Natural killer cell (primary cell): Measurements from ENCODE around the gene PNLIP. TPM values are rescaled to one million over a fixed set of nuclear protein-coding genes. Genes with fewer than 3 reads are reported as not detected.

Experiments used
- ATAC-seq, 3 donors: fragments of 150-1000 bp in 2 of 3; fragments of 200-7000 bp in 1 of 3; cut with Tn5 transposase; 1 replicate in 1 of 3; 2 replicates in 2 of 3; pipeline ENCODE4 v1.10.0; 2021; ENCODE audit warnings: mild to moderate bottlenecking in 2 of 3, moderate library complexity in 2 of 3
- DNase-seq, 2 donors: peaks; one replicate each; pipeline versions ENCODE4 v3.0.0 to v3.0.0-alpha.2; 2013 to 2021; ENCODE audit warnings: mixed read lengths in 1 of 2
- H3K27ac ChIP-seq: one replicate; pipeline ENCODE4 v1.5.1; 2013; ENCODE audit warnings: mild to moderate bottlenecking, low read length
- H3K27me3 ChIP-seq: one replicate; pipeline ENCODE4 v1.6.1; 2013; ENCODE audit warnings: low read length; ENCODE audit not compliant: control insufficient read depth, insufficient read depth
- H3K36me3 ChIP-seq: one replicate; pipeline ENCODE4 v1.6.1; 2013; ENCODE audit warnings: low read length; ENCODE audit not compliant: control insufficient read depth, insufficient read depth
- H3K4me1 ChIP-seq: one replicate; pipeline ENCODE4 v1.6.1; 2013; ENCODE audit warnings: low read length; ENCODE audit not compliant: control insufficient read depth, insufficient read depth
- H3K4me3 ChIP-seq: one replicate; pipeline ENCODE4 v1.5.1; 2013; ENCODE audit warnings: low read length
- H3K9me3 ChIP-seq: one replicate; pipeline ENCODE4 v1.6.1; 2013; ENCODE audit warnings: low read length; ENCODE audit not compliant: control insufficient read depth, insufficient read depth
- H3K27ac Mint-ChIP-seq, 2 donors: one replicate each; pipeline ENCODE4 v1.8.0; 2022; ENCODE audit warnings: mild to moderate bottlenecking in 2 of 2, mixed read lengths in 2 of 2, moderate library complexity in 1 of 2
- H3K27me3 Mint-ChIP-seq, 2 donors: one replicate each; pipeline ENCODE4 v1.8.0; 2022; ENCODE audit warnings: low read depth in 2 of 2, mixed read lengths in 2 of 2
- H3K36me3 Mint-ChIP-seq: one replicate; pipeline ENCODE4 v1.8.0; 2022; ENCODE audit warnings: mixed read lengths
- H3K4me1 Mint-ChIP-seq, 2 donors: one replicate each; pipeline ENCODE4 v1.8.0; 2022; ENCODE audit warnings: mixed read lengths in 2 of 2
- H3K4me3 Mint-ChIP-seq: one replicate; pipeline ENCODE4 v1.8.0; 2022; ENCODE audit warnings: mild to moderate bottlenecking, moderate library complexity, mixed read lengths
- H3K9me3 Mint-ChIP-seq, 2 donors: one replicate each; pipeline ENCODE4 v1.8.0; 2022; ENCODE audit warnings: mixed read lengths in 2 of 2
- CTCF ChIP-seq: fragments of 200-600 bp; IDR thresholded peaks from one replicate; pipeline ENCODE4 v1.8.0; 2022; ENCODE audit warnings: antibody characterized with exemption
- WGBS: methylation state at CpG from one replicate; pipeline ENCODE4 v1.1.7; 2013; ENCODE audit warnings: missing lambda C conversion rate; ENCODE audit not compliant: insufficient coverage; 5-methylcytosine and 5-hydroxymethylcytosine counted together
- intact Hi-C: fragments of 100-400 bp; cut with micrococcal nuclease; formaldehyde crosslinking; loops from one replicate; pipeline ENCODE4 v1.14.2; 2022
- total RNA-seq, 4 donors: library from RNA; stranded (reverse); fragments of 120-200 nt in 1 of 4; gene quantifications; one replicate each; pipeline versions ENCODE4 v1.2.3 to v1.2.4, GENCODE V29; 2013 to 2022

The PNLIP gene
- total RNA-seq, 3 donors from 2014 or later (not counting 1 experiment from before 2014, with no cell fraction given), result not detected

GRCh38 chr10:116612107-116612769 is 66.5 kb downstream of the PNLIP start:
- 88% methylated on average over 6 of the region's 8 CpGs for WGBS
- no peaks in the 10 kb centered on the region for H3K9me3 ChIP-seq
- DNase-seq, result no peak
- H3K27ac Mint-ChIP-seq, result no peak overlapping the region
- H3K4me1 ChIP-seq, result no peaks in the 10 kb centered on the region
- H3K36me3 ChIP-seq, result no peaks in the 10 kb centered on the region
- no peak overlapping the region for H3K4me3 ChIP-seq
- H3K4me1 Mint-ChIP-seq, result no peaks in the 10 kb centered on the region
- H3K9me3 Mint-ChIP-seq, result peaks cover 0 to 4% of the 10 kb centered on the region in 2 donors
- no peak overlapping the region for H3K4me3 Mint-ChIP-seq
- H3K36me3 Mint-ChIP-seq, result no peaks in the 10 kb centered on the region
- ATAC-seq, result no peak
- H3K27me3 ChIP-seq, result no peaks in the 10 kb centered on the region
- intact Hi-C loops, result no loop called here
- H3K27me3 Mint-ChIP-seq, result peaks cover 12 to 17% of the 10 kb centered on the region in 2 donors
- no peak for TF ChIP-seq CTCF
- no peak overlapping the region for H3K27ac ChIP-seq

GRCh38 chr10:116613471-116613870 is 67.7 kb downstream of the PNLIP start:
- ATAC-seq, result no peak
- DNase-seq, result no peak
- no peak overlapping the region for H3K4me3 ChIP-seq
- H3K9me3 ChIP-seq, result no peaks in the 10 kb centered on the region
- H3K4me1 ChIP-seq, result no peaks in the 10 kb centered on the region
- no peaks in the 10 kb centered on the region for H3K36me3 Mint-ChIP-seq
- peaks cover 0 to 4% of the 10 kb centered on the region in 2 donors for H3K9me3 Mint-ChIP-seq
- no peak overlapping the region for H3K27ac Mint-ChIP-seq
- H3K4me3 Mint-ChIP-seq, result no peak overlapping the region
- no peak overlapping the region for H3K27ac ChIP-seq
- 85% methylated on average over 2 of the region's 2 CpGs for WGBS
- H3K4me1 Mint-ChIP-seq, result no peaks in the 10 kb centered on the region
- no peaks in the 10 kb centered on the region for H3K27me3 ChIP-seq
- intact Hi-C loops, result no loop called here
- H3K27me3 Mint-ChIP-seq, result peaks cover 11 to 17% of the 10 kb centered on the region in 2 donors
- H3K36me3 ChIP-seq, result no peaks in the 10 kb centered on the region
- no peak for TF ChIP-seq CTCF

- Mint-ChIP-seq H3K27me3 (peaks cover 5 to 11% of the 10 kb centered on the region in 2 donors), H3K27ac (no peak overlapping the region), H3K9me3 (peaks cover 0 to 4% of the 10 kb centered on the region in 2 donors), H3K4me3 (no peak overlapping the region), H3K4me1 (no peaks in the 10 kb centered on the region), H3K36me3 (no peaks in the 10 kb centered on the region)
- Histone ChIP-seq H3K36me3 (no peaks in the 10 kb centered on the region), H3K27ac (no peak overlapping the region), H3K4me1 (no peaks in the 10 kb centered on the region), H3K9me3 (no peaks in the 10 kb centered on the region), H3K4me3 (no peak overlapping the region), H3K27me3 (no peaks in the 10 kb centered on the region)
- ATAC-seq, result no peak
- intact Hi-C loops, result no loop called here
- WGBS, result 44% methylated on average over 2 of the region's 2 CpGs
- TF ChIP-seq CTCF, result no peak
- no peak for DNase-seq
Measured at GRCh38 chr10:116614796-116615195, 69.1 kb downstream of the PNLIP start.
